Measurements from ENCODE around the gene FLNB. TPM values are rescaled to one million over a fixed set of nuclear protein-coding genes. Genes with fewer than 3 reads are reported as not detected.

Gene FLNB
- total and polyA plus RNA-seq, 10 of the 15 experiments (the other 5 are each of a cell fraction or from before 2014, with no cell fraction given) = 13.6 to 51.8 (median 26.4) TPM

DNA sequence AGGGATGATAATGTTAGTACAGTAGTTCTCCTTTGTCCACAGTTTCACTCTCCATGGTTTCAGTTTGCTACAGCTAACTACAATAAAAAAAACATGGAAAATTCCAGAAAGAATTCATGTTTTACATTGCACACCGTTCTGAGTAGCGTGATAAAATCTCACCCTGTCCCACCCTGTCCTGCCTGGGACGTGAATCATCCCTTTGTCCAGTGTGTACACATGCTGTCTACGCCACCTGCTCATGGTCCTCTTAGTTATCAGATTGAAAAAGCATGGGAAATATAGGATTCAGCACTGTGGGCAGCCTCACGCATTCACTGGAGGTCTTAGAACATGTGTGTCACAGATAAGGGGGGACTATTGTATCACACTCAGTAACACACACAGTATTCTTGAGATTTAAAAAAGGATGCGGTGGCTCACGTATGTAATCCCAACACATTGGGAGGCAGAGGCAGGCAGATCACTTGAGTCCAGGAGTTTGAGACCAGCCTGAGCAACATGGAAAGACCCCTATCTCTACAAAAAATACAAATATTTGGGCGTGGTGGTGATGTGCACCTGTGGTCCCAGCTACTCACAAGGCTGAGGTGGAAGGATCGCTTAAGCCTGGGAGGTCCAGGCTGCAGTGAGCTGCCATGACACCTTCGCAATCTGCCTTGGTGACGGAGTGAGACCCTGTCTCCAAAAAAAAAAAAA lies 8.7 kb upstream of the FLNB start (continued):
- no peak for TF ChIP-seq CEBPB (IDR thresholded peaks at IDR 0.05; ENCODE audit: borderline replicate concordance in 1 of 2, low read depth in 2 of 2, low read length in 2 of 2)

GRCh38 chr3:58000306-58001085 lies 7.7 kb upstream of the FLNB start:
- no peak for TF ChIP-seq NFXL1 (IDR thresholded peaks at IDR 0.05; ENCODE audit: borderline replicate concordance)
- TF ChIP-seq YY1 (IDR thresholded peaks at IDR 0.05; ENCODE audit: low read depth, low read length) = 0 out of 2 replicates have a peak, but pooled peaks have one; percentile 29
- in situ Hi-C loops (cut with MboI) = no loop called here
- H3K9me3 ChIP-seq (replicated peaks; ENCODE audit: control insufficient read depth, insufficient read depth, low read length) = no peaks in the 10 kb centered on the region
- H3K4me2 ChIP-seq (ENCODE audit: control insufficient read depth, insufficient read depth) = no peak overlapping the region
- ChIA-PET POLR2A (no interaction called here), RAD21 (ENCODE audit: unreplicated experiment) (interaction anchor here (0.6 kb wide), 1 partner anchor 177 kb away, joined by 3 read pairs; no protein-coding TSS in a partner anchor), SMC1A (ENCODE audit: uncharacterized antibody, unreplicated experiment) (interaction anchor here (1.1 to 2.3 kb wide), 3 partner anchors 17 to 38 kb away, joined by 3 to 8 read pairs (median 4); no protein-coding TSS in a partner anchor), CTCF (interaction anchor here (0.6 kb wide), 1 partner anchor 147 kb away, joined by 3 read pairs; no protein-coding TSS in a partner anchor)
- no peak overlapping the region for H3K9ac ChIP-seq (ENCODE audit: control insufficient read depth, insufficient read depth, low read length)
- no peaks in the 10 kb centered on the region for H4K20me1 ChIP-seq (ENCODE audit: control insufficient read depth, insufficient read depth)
- 73% methylated on average over 7 of the region's 7 CpGs for WGBS (ENCODE audit: insufficient coverage, insufficient replicate concordance, low lambda C conversion rate, missing lambda C conversion rate)
- intact Hi-C loops (cut with micrococcal nuclease; ENCODE audit: unreplicated experiment) = loop anchor here (10.0 kb wide), 1 partner anchor 304 kb away; the partner anchor contains the start of genes HTD2 and RPP14
- H3K79me2 ChIP-seq (ENCODE audit: control insufficient read depth, insufficient read depth, low read length) = no peaks in the 10 kb centered on the region
- no peak overlapping the region for H2AFZ ChIP-seq (ENCODE audit: control insufficient read depth, low read depth, low read length)
- H3K36me3 ChIP-seq (ENCODE audit: control insufficient read depth in 2 of 2, insufficient read depth in 2 of 2, low read length in 1 of 2) = no peaks in the 10 kb centered on the region
- no peaks in the 10 kb centered on the region for H3K27me3 ChIP-seq (replicated peaks in 1 of 2; ENCODE audit: control insufficient read depth in 2 of 2, insufficient read depth in 2 of 2, low read length in 1 of 2)
- H3K27ac ChIP-seq (ENCODE audit: control insufficient read depth, insufficient read depth) = no peak overlapping the region
- no peak overlapping the region for H3K4me3 ChIP-seq
- BruUV-seq (replicated peaks) = no TSS peak
- no peak for ATAC-seq
- no peak for FAIRE-seq
- DNase-seq (ENCODE audit: low read depth, low spot score) = no peak
- H3K4me1 ChIP-seq (ENCODE audit: control insufficient read depth, insufficient read depth, low read length) = peaks cover 8% of the 10 kb centered on the region

Data from GM12878 (cell line).